ENCODE data around the gene ZNF462.

ZNF462 gene

GRCh38 chr9:107020040-107020530, 157.1 kb downstream of the ZNF462 start:
- no peak for DNase-seq

GRCh38 chr9:107024193-107024592, 161.2 kb downstream of the ZNF462 start:
- DNase-seq = no peak

- DNase-seq = no peak
Measured at GRCh38 chr9:107025260-107026035, 162.5 kb downstream of the ZNF462 start.

GRCh38 chr9:107029146-107029545, 166.2 kb downstream of the ZNF462 start:
- DNase-seq = no peak

GRCh38 chr9:107033966-107034365, 171.0 kb downstream of the ZNF462 start:
- no peak for DNase-seq

GRCh38 chr9:107034831-107035230, 171.9 kb downstream of the ZNF462 start:
- no peak for DNase-seq

GRCh38 chr9:107036367-107036766, 173.4 kb downstream of the ZNF462 start:
- no peak for DNase-seq

GRCh38 chr9:107039542-107039941, 176.6 kb downstream of the ZNF462 start:
- no peak for DNase-seq

GRCh38 chr9:107042606-107043005, 179.6 kb downstream of the ZNF462 start:
- DNase-seq = no peak

- peak; percentile 51 to 90 for DNase-seq
Measured at GRCh38 chr9:107043886-107044285, 180.9 kb downstream of the ZNF462 start.

- no peak for DNase-seq
Measured at GRCh38 chr9:107044872-107045271, 181.9 kb downstream of the ZNF462 start.

- no peak for DNase-seq
Measured at GRCh38 chr9:107046692-107047091, 183.7 kb downstream of the ZNF462 start.

GRCh38 chr9:107049046-107049802, 186.3 kb downstream of the ZNF462 start:
- DNase-seq = no peak

GRCh38 chr9:107049803-107050184, 186.8 kb downstream of the ZNF462 start:
- DNase-seq = no peak

GRCh38 chr9:107051392-107051791, 188.4 kb downstream of the ZNF462 start:
- no peak for DNase-seq

GRCh38 chr9:107054146-107054545, 191.2 kb downstream of the ZNF462 start:
- DNase-seq = no peak

GRCh38 chr9:107059220-107059619, 196.3 kb downstream of the ZNF462 start:
- DNase-seq = no peak

GRCh38 chr9:107060062-107060461, 197.1 kb downstream of the ZNF462 start:
- DNase-seq = no peak

Data from cerebellar nuclear complex (tissue), 1 donor.